ENCODE results near the gene TSPAN8. TPM values are rescaled to one million over a fixed set of nuclear protein-coding genes. Genes with fewer than 3 reads are reported as not detected.
A peak's percentile ranks its signal among the peaks of the same experiment; 100 is the strongest.

The TSPAN8 gene
- total RNA-seq, 1 donor from 2014 or later, result not detected

- Histone ChIP-seq H3K36me3 (ENCODE audit: control insufficient read depth, insufficient read depth, low read length) (no peaks in the 10 kb centered on the region), H3K4me3 (ENCODE audit: low read depth, low read length) (no peak overlapping the region), H3K27me3 (ENCODE audit: control insufficient read depth, insufficient read depth, low read length) (no peaks in the 10 kb centered on the region)
- DNase-seq (ENCODE audit: low read depth), result no peak
- no peak for FAIRE-seq
- no peak for TF ChIP-seq CTCF (IDR thresholded peaks at IDR 0.05; ENCODE audit: insufficient read depth, low read length, severe bottlenecking)
These were observed 22.6 kb downstream of the TSPAN8 start for GRCh38 chr12:71135077-71135811.

- FAIRE-seq (no peak), DNase-seq (ENCODE audit: low read depth) (peak; percentile 74)
- Histone ChIP-seq H3K4me3 (ENCODE audit: low read depth, low read length) (no peak overlapping the region), H3K27me3 (ENCODE audit: control insufficient read depth, insufficient read depth, low read length) (no peaks in the 10 kb centered on the region), H3K36me3 (ENCODE audit: control insufficient read depth, insufficient read depth, low read length) (no peaks in the 10 kb centered on the region)
- TF ChIP-seq CTCF (IDR thresholded peaks at IDR 0.05; ENCODE audit: insufficient read depth, low read length, severe bottlenecking), result no peak
These were observed 23.4 kb downstream of the TSPAN8 start for GRCh38 chr12:71134405-71134804.

- no peak for TF ChIP-seq CTCF (IDR thresholded peaks at IDR 0.05; ENCODE audit: insufficient read depth, low read length, severe bottlenecking)
- no peak for FAIRE-seq
- Histone ChIP-seq H3K4me3 (ENCODE audit: low read depth, low read length) (no peak overlapping the region), H3K36me3 (ENCODE audit: control insufficient read depth, insufficient read depth, low read length) (no peaks in the 10 kb centered on the region), H3K27me3 (ENCODE audit: control insufficient read depth, insufficient read depth, low read length) (no peaks in the 10 kb centered on the region)
- no peak for DNase-seq (ENCODE audit: low read depth)
These were observed 27.2 kb downstream of the TSPAN8 start for GRCh38 chr12:71130521-71131069.

- no peak overlapping the region for H3K4me3 ChIP-seq (ENCODE audit: low read depth, low read length)
- DNase-seq (ENCODE audit: low read depth), result no peak
- no peak for TF ChIP-seq CTCF (IDR thresholded peaks at IDR 0.05; ENCODE audit: insufficient read depth, low read length, severe bottlenecking)
- no peak for FAIRE-seq
- H3K27me3 ChIP-seq (ENCODE audit: control insufficient read depth, insufficient read depth, low read length), result no peaks in the 10 kb centered on the region
- no peaks in the 10 kb centered on the region for H3K36me3 ChIP-seq (ENCODE audit: control insufficient read depth, insufficient read depth, low read length)
These were observed 28.4 kb downstream of the TSPAN8 start for GRCh38 chr12:71129364-71129763.

- peak; percentile 13 for DNase-seq (ENCODE audit: low read depth)
- no peak for TF ChIP-seq CTCF (IDR thresholded peaks at IDR 0.05; ENCODE audit: insufficient read depth, low read length, severe bottlenecking)
- no peak for FAIRE-seq
- Histone ChIP-seq H3K36me3 (ENCODE audit: control insufficient read depth, insufficient read depth, low read length) (no peaks in the 10 kb centered on the region), H3K4me3 (ENCODE audit: low read depth, low read length) (no peak overlapping the region), H3K27me3 (ENCODE audit: control insufficient read depth, insufficient read depth, low read length) (no peaks in the 10 kb centered on the region)
These were observed 29.5 kb downstream of the TSPAN8 start for GRCh38 chr12:71128191-71128788.
